Panc1 (cell line): ENCODE data around the gene HAUS1. TPM values are rescaled to one million over a fixed set of nuclear protein-coding genes. Genes with fewer than 3 reads are reported as not detected.
A peak's percentile ranks its signal among the peaks of the same experiment; 100 is the strongest.

Experiments used
- ATAC-seq: fragments of 200-7000 bp; cut with Tn5 transposase; 2 replicates; pipeline ENCODE4 v1.9.1; 2020; ENCODE audit warnings: mild to moderate bottlenecking, moderate library complexity
- BruUV-seq: library from RNA; stranded (reverse); fragments of 400-500 nt; replicated peaks from 2 replicates; lab custom pipeline; 2021; lab: Mats Ljungman, UMichigan
- CTCF ChIA-PET: fragments of 300-600 bp; sonication (Branson Sonifier 250); formaldehyde crosslinking; loops from one replicate; lab custom pipeline; 2022; ENCODE audit warnings: antibody characterized with exemption; lab: Charles Lee
- POLR2A ChIA-PET: fragments of 300-600 bp; sonication (Branson Sonifier 250); formaldehyde crosslinking; loops from one replicate; lab custom pipeline; 2022; ENCODE audit warnings: antibody characterized with exemption; lab: Charles Lee
- DNase-seq: peaks from one replicate; pipeline ENCODE4 v3.0.0-alpha.2; 2010; ENCODE audit warnings: low read depth, low spot score
- H3K27ac ChIP-seq: 2 replicates; pipeline ENCODE4 v1.5.1; 2011; ENCODE audit warnings: mild to moderate bottlenecking, low read length, inconsistent platforms
- H3K27me3 ChIP-seq: fragments of 200-500 bp; sonication (Bioruptor generic); 2 replicates; pipeline ENCODE4 v1.6.0; 2014; ENCODE audit warnings: low read length, inconsistent platforms; ENCODE audit not compliant: control insufficient read depth, insufficient read depth
- H3K36me3 ChIP-seq: fragments of 200-500 bp; sonication (Bioruptor generic); 2 replicates; pipeline ENCODE4 v1.5.1; 2014; ENCODE audit warnings: inconsistent platforms, mild to moderate bottlenecking, low read length, moderate library complexity; ENCODE audit not compliant: control insufficient read depth, insufficient read depth
- H3K4me1 ChIP-seq: 2 replicates; pipeline ENCODE4 v1.5.1; 2011; ENCODE audit warnings: inconsistent platforms, mild to moderate bottlenecking, low read length, moderate library complexity; ENCODE audit not compliant: control insufficient read depth, insufficient read depth
- H3K4me3 ChIP-seq, 2 experiments: 2 replicates each; pipeline ENCODE4 v1.5.1; 2011 to 2012; ENCODE audit warnings: low read depth in 2 of 2, low read length in 2 of 2, mild to moderate bottlenecking in 2 of 2, inconsistent platforms in 1 of 2, moderate library complexity in 1 of 2
- H3K9me3 ChIP-seq: fragments of 200-500 bp; sonication (Bioruptor generic); 2 replicates; pipeline ENCODE4 v1.5.1; 2014; ENCODE audit warnings: low read depth, mild to moderate bottlenecking, inconsistent platforms, low read length, moderate library complexity; ENCODE audit not compliant: control insufficient read depth, insufficient read depth
- CTCF ChIP-seq: fragments of 450-650 bp; IDR thresholded peaks from 2 replicates; pipeline ENCODE4 v1.5.1; 2017; ENCODE audit warnings: mild to moderate bottlenecking
- POLR2AphosphoS5 ChIP-seq: IDR thresholded peaks from 2 replicates; pipeline ENCODE4 v1.6.1; 2012; ENCODE audit warnings: mild to moderate bottlenecking, low read depth, low read length, moderate library complexity
- REST ChIP-seq, 2 experiments: IDR thresholded peaks; 2 replicates each; pipeline ENCODE4 v1.6.1; 2011 to 2012; ENCODE audit warnings: low read depth in 2 of 2, control low read depth in 1 of 2, low read length in 1 of 2, mild to moderate bottlenecking in 1 of 2, moderate library complexity in 1 of 2; ENCODE audit not compliant: insufficient read depth in 1 of 2
- SIN3A ChIP-seq: IDR thresholded peaks from 2 replicates; pipeline ENCODE4 v1.6.1; 2012; ENCODE audit warnings: low read depth, mild to moderate bottlenecking, low read length, moderate library complexity, borderline replicate concordance; ENCODE audit not compliant: insufficient read depth
- TCF7L2 ChIP-seq: IDR thresholded peaks from 2 replicates; pipeline ENCODE4 v1.6.1; 2011; ENCODE audit warnings: mild to moderate bottlenecking, low read depth, low read length, inconsistent platforms
- in situ Hi-C: cut with HindIII; loops from 2 replicates; pipeline ENCODE4 v1.10.0; 2016; ENCODE audit warnings: low sequenced_read_pairs, low pct_unique_long_range_greater_than_20kb
- intact Hi-C: fragments of 100-400 bp; cut with micrococcal nuclease; formaldehyde crosslinking; loops from one replicate; pipeline ENCODE4 v1.10.0; 2022; ENCODE audit not compliant: unreplicated experiment
- total RNA-seq: library from RNA; stranded (reverse); gene quantifications from one replicate; pipeline ENCODE4 v1.2.1, GENCODE V29; 2021; ENCODE audit not compliant: unreplicated experiment

The HAUS1 gene
- total RNA-seq, 1 experiment from 2014 or later: 28.4 TPM

- in situ Hi-C loops (no loop called here), intact Hi-C loops (no loop called here)
- BruUV-seq: no TSS peak
- ChIA-PET CTCF (interaction anchor here (0.7 kb wide), 1 partner anchor 144 kb away, joined by 3 read pairs; no protein-coding TSS in a partner anchor), POLR2A (no interaction called here)
- Histone ChIP-seq H3K4me1 (peaks cover 10% of the 10 kb centered on the region), H3K27ac (no peak overlapping the region), H3K27me3 (no peaks in the 10 kb centered on the region), H3K9me3 (no peaks in the 10 kb centered on the region), H3K4me3 (no peak overlapping the region), H3K36me3 (peaks cover 18% of the 10 kb centered on the region)
- ATAC-seq (no peak), DNase-seq (no peak)
- TF ChIP-seq SIN3A (no peak), CTCF (no peak), TCF7L2 (no peak), POLR2AphosphoS5 (no peak), REST (IDR thresholded peaks at IDR 0.05; ENCODE audit: insufficient read depth in 1 of 2, low read depth in 2 of 2, low read length in 1 of 2) (no peak)
Observed at GRCh38 chr18:46095532-46095931, 8.7 kb upstream of the HAUS1 start.

DNA sequence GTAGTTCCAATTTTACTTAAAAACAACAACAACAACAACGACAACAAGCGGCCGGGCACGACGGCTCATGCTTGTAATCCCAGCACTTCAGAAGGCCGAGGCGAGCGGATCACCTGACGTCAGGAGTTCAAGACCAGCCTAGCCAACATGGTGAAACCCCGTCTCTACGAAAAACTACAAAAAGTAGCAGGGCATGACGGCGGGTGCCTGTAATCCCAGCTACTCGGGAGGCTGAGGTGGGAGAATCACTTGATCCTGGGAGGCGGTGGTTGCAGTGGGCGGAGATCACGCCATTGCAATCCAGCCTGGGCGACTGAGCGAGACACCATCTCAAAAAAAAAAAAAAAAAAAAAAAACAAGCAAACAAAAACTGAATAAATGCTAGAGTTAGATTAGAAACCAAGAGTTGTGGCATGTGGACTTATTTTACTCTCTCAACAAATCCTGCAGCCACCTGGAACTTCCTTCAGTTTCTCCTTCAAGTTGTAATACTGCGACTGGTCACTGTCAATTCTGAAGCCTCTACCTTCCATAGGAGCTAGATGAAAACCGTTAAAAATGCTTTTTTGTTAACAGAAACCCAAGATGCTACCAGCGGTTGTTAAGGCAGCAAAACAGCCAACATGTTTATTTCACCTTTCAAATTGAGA, 7.4 kb upstream of the HAUS1 start:
- peak overlapping the region; percentile 92 for H3K27ac ChIP-seq

More for the DNA sequence above, 7.4 kb upstream of the HAUS1 start:
- H3K36me3 ChIP-seq: peaks cover 7% of the 10 kb centered on the region; the same call in 1 of the 2 replicates
- DNase-seq: no peak
- H3K4me1 ChIP-seq: peaks cover 10% of the 10 kb centered on the region
- CTCF ChIA-PET: no interaction called here
- no peaks in the 10 kb centered on the region for H3K9me3 ChIP-seq
- H3K4me3 ChIP-seq: peak overlapping the region; percentile 78 to 85
- ATAC-seq: no peak
- intact Hi-C loops (no loop called here), in situ Hi-C loops (no loop called here)
- no peak for TF ChIP-seq SIN3A
- TF ChIP-seq REST (IDR thresholded peaks at IDR 0.05; ENCODE audit: insufficient read depth in 1 of 2, low read depth in 2 of 2, low read length in 1 of 2): no peak
- no peak for TF ChIP-seq CTCF
- TF ChIP-seq POLR2AphosphoS5: no peak
- TF ChIP-seq TCF7L2: no peak
- no peaks in the 10 kb centered on the region for H3K27me3 ChIP-seq
- BruUV-seq: TSS peak; percentile 88
- POLR2A ChIA-PET: interaction anchor here (0.7 kb wide), 1 partner anchor 134 kb away, joined by 7 read pairs; no protein-coding TSS in a partner anchor
